ENCODE results near the gene EMSY.

DNA sequence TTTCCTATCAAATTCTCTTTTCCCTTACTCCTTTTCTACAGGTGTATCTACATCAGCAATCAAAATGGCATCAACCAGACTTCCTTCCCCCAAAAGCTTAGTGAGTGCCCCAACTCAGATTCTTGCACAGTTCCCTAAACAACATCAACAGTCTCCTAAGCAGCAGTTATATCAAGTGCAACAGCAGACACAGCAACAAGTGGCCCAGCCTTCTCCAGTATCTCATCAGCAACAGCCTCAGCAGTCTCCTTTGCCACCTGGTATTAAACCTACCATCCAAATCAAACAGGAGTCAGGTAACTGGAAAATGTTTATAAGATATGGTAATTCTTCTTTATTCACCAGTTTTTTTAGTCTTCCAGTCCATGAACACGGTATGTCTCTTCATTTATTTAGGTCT lies 51.4 kb downstream of the EMSY start:
- TF ChIP-seq POLR2A (IDR thresholded peaks at IDR 0.05), result no peak
- TF ChIP-seq, protein P1, sequence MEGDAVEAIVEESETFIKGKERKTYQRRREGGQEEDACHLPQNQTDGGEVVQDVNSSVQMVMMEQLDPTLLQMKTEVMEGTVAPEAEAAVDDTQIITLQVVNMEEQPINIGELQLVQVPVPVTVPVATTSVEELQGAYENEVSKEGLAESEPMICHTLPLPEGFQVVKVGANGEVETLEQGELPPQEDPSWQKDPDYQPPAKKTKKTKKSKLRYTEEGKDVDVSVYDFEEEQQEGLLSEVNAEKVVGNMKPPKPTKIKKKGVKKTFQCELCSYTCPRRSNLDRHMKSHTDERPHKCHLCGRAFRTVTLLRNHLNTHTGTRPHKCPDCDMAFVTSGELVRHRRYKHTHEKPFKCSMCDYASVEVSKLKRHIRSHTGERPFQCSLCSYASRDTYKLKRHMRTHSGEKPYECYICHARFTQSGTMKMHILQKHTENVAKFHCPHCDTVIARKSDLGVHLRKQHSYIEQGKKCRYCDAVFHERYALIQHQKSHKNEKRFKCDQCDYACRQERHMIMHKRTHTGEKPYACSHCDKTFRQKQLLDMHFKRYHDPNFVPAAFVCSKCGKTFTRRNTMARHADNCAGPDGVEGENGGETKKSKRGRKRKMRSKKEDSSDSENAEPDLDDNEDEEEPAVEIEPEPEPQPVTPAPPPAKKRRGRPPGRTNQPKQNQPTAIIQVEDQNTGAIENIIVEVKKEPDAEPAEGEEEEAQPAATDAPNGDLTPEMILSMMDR (IDR thresholded peaks at IDR 0.05), result no peak

All from right lobe of liver (tissue), 4 donors.